Keratinocyte (primary cell): Measurements from ENCODE around the gene BCAR3.

Source experiments
- EZH2 ChIP-seq: IDR thresholded peaks from one replicate; pipeline ENCODE4 v1.6.1; 2012; ENCODE audit warnings: inconsistent platforms, mild to moderate bottlenecking, low read length, moderate library complexity
- TF ChIP-seq, protein P1 (sequence below), 3 experiments: IDR thresholded peaks in 1 of 3; conservative IDR thresholded peaks in 1 of 3; optimal IDR thresholded peaks in 1 of 3; 2 replicates in 2 of 3; 3 replicates in 1 of 3; pipeline versions ENCODE3 to v1.5.1; 2011; ENCODE audit warnings: low read length in 3 of 3, mild to moderate bottlenecking in 3 of 3, moderate library complexity in 2 of 3, control low read depth in 1 of 3, inconsistent platforms in 1 of 3; ENCODE audit not compliant: insufficient read depth in 2 of 3; ENCODE audit errors: extremely low read depth in 1 of 3

DNA sequence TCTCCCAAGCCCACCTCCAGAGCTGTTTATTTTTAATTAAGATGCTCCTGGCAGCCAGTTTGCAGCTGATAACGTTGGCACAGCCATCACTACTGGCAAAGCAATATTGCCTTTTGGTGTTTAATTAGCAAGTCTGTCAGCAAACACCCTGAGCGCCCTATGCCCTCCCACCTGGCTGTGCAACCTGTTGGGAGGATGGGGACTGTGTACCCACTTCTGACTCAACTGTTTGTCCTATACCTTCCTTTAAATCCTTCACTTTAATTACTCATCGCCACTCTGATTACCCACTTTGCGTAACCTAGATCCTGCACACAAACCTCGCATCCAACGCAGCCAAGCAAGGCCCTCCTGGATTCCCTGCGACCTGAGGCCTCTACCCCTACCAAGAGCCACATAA, 67.1 kb downstream of the BCAR3 start:
- TF ChIP-seq, protein P1, sequence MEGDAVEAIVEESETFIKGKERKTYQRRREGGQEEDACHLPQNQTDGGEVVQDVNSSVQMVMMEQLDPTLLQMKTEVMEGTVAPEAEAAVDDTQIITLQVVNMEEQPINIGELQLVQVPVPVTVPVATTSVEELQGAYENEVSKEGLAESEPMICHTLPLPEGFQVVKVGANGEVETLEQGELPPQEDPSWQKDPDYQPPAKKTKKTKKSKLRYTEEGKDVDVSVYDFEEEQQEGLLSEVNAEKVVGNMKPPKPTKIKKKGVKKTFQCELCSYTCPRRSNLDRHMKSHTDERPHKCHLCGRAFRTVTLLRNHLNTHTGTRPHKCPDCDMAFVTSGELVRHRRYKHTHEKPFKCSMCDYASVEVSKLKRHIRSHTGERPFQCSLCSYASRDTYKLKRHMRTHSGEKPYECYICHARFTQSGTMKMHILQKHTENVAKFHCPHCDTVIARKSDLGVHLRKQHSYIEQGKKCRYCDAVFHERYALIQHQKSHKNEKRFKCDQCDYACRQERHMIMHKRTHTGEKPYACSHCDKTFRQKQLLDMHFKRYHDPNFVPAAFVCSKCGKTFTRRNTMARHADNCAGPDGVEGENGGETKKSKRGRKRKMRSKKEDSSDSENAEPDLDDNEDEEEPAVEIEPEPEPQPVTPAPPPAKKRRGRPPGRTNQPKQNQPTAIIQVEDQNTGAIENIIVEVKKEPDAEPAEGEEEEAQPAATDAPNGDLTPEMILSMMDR (optimal IDR thresholded peaks at IDR 0.05 in 1 of 3, IDR thresholded peaks at IDR 0.05 in 1 of 3, conservative IDR thresholded peaks at IDR 0.05 in 1 of 3; ENCODE audit: extremely low read depth in 1 of 3, insufficient read depth in 2 of 3, low read length in 3 of 3): no peak
- TF ChIP-seq EZH2: no peak
